SKM-1 (cell line): ENCODE measurements around the gene ALG1.

Experiments
- DNase-seq: peaks from one replicate; lab custom pipeline; 2025; ENCODE audit not compliant: unreplicated experiment; lab: John Stamatoyannopoulos, UW

The ALG1 gene

GRCh38 chr16:5071681-5072333 lies at the start of gene ALG1:
ALG1 (plus strand) TSS chr16:5071843; CDS start chr16:5071850, 7 bp downstream.
- DNase-seq, result peak; percentile 65

- DNase-seq, result no peak
Observed at GRCh38 chr16:5022521-5022920, 49.1 kb upstream of the ALG1 start.

- DNase-seq, result no peak
Observed at GRCh38 chr16:5024632-5025031, 47.0 kb upstream of the ALG1 start.

- no peak for DNase-seq
Observed at GRCh38 chr16:5025171-5025632, 46.4 kb upstream of the ALG1 start.

DNA sequence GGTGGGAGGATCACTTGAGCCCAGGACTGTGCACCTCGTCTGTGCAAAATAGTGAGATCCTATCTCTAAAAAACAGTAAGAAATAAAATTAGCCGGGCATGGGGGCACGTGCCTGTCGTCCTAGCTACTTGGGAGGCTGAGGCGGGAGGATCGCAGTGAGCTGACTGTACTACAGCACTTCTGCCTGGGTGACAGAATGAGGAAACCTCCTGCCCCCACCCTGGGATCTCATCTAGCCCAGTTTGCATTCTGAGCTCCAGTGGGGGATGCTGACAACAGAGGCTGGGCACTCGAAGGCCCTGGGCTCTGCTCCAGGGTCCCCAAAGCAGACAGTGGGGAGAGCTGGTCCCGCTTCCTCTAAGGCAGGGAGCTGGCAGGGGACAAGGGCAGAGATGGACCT lies 45.0 kb upstream of the ALG1 start:
- DNase-seq, result no peak

GRCh38 chr16:5027086-5027485 lies 44.6 kb upstream of the ALG1 start:
- no peak for DNase-seq

GRCh38 chr16:5027575-5028235 lies 43.9 kb upstream of the ALG1 start:
- DNase-seq, result no peak

DNA sequence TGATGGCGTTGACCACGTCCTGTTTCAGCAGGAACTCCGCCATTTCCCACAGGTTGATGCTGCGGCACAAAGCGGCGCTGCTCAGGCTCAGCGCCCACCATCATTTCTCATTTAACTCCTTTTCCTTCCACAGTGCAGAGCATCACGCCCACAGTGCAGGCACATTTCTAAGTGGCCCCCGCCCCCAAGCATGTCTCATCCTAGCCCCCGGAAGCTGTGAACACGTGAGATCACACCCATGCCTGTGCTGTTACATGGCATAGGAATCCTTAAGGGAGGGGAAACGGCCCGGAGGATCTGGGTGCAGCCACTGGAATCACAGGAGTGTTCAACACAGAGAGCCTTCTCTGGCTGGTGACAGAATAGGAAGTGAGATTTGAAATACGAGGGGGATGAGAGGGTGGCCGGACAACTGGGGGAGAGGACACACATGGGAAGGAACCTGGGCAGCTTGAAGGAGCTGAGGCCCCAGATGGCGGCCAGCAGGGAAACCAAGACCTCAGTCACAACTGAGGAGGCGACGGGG lies 42.6 kb upstream of the ALG1 start:
- no peak for DNase-seq

DNA sequence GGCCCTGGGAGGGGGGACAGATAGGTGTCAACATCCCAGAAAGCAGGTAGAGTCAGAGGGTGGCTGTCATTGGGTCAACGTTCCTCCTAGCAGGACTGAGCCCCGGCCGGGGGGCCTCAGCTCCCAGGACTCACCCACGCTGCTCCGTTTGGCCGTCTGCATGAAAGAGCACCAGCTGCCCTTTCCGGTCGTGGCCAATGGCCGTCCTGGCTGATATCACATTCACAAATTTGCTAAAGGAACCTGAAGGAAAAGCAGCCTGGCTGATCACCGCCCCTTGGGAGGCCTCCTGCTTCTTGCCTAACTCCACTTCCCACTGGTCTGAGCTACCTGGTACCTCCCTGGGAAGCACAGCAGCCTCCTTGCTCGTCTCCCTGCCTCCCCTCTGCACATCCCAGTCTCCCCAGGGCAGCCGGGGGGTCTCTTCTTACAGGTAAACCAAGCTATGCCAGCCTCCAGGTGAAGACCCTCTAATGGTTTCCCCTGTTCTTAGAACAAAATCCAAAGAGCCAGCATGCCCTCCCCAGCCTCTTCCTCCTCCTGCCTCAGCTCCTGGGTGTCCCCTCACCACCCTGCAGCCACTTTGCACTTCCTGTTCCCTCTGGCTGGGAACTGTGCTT lies 41.3 kb upstream of the ALG1 start:
- DNase-seq, result no peak

DNA sequence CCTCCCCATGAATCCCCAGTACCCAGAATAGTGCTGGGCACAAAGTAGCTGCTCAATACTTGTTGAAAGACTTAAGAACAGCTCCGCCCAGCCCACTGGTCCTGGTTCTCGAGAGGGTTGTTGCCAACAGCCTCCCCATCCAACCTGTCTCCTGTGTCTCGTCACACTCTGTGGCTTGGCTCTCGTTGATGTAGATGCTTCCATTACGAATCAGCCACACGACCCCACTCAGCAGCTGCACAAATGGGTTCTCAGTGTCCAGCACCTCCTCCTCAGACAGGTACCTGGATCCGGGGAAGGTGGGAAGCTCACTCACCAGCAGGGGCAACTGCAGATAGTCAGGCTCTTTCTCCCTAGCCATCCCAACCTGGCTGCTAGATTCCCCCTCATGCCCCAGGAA lies 40.0 kb upstream of the ALG1 start:
- DNase-seq, result no peak

- no peak for DNase-seq
Observed at GRCh38 chr16:5032748-5033167, 38.9 kb upstream of the ALG1 start.

- peak; percentile 61 for DNase-seq
Observed at GRCh38 chr16:5033256-5034166, 38.1 kb upstream of the ALG1 start, which contains the start of gene NAGPA. NAGPA (minus strand) TSS chr16:5033935; CDS start chr16:5033914, 21 bp downstream.

- no peak for DNase-seq
Observed at GRCh38 chr16:5034167-5034523, 37.5 kb upstream of the ALG1 start.

GRCh38 chr16:5035909-5036227 lies 35.8 kb upstream of the ALG1 start:
- DNase-seq, result no peak

GRCh38 chr16:5036228-5037156 lies 35.2 kb upstream of the ALG1 start:
- no peak for DNase-seq

DNA sequence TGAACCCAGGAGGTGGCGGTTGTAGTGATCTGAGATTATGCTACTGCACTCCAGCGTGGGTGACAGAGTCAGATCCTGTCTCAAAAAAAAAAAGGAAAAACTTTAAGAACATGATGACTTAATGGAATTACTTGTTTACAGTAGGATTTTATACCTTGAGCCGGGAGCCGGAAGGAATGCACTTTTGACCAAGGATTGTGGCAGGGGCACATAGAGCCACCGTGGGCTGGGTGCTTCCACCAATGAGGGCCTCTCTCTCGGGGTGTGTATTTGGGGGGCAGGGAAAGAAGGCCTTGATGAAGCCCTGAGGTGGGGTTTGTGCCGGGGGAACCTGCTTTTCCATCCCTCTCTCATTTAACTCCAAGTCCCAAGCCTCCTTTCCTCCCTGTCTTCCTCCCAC lies 31.2 kb upstream of the ALG1 start:
- DNase-seq, result no peak

- DNase-seq, result no peak
Observed at GRCh38 chr16:5041600-5042133, 30.0 kb upstream of the ALG1 start.

DNA sequence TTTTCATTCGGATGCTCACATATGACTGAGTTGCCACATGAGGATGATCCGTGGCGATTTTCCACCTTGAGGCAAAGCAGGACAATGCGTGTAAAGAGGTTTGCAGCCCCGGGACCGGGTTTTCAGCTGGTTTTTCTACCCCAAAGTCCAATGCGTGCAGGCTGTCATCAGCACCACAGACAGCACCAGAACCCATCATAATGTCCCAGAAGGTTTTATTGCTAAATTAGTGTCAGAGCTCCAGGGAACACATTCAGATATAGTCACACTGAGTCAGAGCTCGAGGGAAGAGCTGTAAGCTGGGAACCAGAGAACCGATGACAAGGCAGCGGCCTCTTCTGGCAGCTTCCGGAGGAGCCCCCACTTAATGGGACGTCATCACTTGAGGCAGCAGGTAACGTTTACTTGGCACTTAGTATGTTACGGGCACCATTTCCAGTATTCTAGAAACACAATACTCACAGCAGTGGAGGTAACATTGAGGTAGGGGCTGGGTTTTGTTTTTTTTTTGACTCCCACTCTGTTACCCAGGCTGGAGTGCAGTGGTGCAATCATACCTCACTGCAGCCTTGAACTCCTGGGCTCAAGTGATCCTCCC lies 29.0 kb upstream of the ALG1 start:
- DNase-seq, result no peak

DNA sequence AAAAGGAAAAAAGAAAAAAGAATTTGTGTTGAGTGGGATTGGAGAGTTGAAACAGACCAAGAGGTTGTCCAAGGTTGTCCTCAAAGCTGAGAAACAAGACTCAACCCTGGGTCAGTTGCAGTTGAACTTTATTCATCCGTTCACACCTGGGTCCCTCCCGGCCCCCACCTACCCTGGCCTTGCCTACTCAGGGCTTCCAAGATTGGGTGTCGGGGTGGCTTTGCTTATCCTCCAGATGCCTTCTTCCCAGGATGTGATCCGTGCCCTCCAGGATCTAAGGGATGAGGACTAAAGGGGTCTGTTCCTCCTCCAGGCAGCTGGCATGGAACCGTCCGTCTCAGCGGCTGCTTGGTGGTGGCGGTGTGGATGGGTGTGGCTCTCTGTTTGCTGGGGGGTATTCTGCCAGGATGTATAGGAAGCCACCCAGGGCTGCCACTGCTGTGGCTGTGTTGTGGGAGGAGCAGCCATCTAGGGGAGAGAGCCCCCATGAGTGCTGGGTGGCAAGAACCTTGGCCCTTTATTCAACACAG lies 27.6 kb upstream of the ALG1 start:
- DNase-seq, result no peak
